GM18520 (cell line): ENCODE measurements around the gene DCXR.

Experiments
- ATAC-seq: cut with Tn5 transposase; IDR thresholded peaks from one replicate; pipeline ENCODE4 v1.9.1; 2021; ENCODE audit not compliant: unreplicated experiment

DCXR gene

GRCh38 chr17:82024859-82025258 lies 12.6 kb downstream of the DCXR start:
- no peak for ATAC-seq

DNA sequence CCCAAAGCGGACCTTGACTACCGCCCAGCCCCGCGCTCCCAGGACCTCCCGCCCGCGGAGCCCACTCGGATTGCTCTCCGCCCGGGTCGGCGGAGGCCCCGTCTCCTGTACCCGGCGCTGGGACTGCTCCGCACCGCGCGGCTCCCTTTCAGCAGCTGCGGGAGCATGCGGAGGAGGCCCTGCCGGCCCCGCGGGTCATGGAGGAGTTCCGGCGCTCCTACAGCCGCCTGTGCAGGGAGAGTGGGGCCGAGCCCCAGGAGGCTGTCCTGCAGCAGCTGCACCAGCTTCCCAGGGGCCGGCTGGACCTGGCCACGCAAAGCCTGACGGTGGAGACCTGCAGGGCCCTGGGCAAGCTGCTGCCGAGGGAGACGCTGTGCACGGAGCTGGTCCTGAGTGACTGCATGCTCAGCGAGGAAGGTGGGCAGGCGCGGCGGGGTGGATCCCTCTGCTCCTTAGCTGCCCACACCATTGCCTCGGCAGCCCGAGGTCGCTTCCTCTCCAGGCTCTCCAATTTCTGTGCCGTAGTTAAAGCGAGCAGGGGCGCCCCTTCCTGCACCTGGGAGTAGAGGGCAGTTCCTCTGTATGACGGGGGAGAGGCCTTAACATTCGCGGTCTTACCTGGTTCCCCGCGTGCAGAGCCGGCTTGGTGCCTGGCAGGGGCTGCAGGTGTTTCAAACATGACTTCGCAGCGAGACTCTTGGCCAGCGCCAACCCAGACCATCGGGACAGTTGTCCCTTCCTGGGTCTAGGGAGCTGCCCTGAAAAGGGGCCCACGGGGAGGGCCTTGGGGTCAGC lies 13.9 kb downstream of the DCXR start:
- no peak for ATAC-seq

GRCh38 chr17:82022981-82023446 lies 14.5 kb downstream of the DCXR start, which contains the start of gene LRRC45:
TSS of gene LRRC45 (plus strand) at chr17:82023305. CDS start at chr17:82023644, 339 bp downstream.
- peak; percentile 83 for ATAC-seq

DNA sequence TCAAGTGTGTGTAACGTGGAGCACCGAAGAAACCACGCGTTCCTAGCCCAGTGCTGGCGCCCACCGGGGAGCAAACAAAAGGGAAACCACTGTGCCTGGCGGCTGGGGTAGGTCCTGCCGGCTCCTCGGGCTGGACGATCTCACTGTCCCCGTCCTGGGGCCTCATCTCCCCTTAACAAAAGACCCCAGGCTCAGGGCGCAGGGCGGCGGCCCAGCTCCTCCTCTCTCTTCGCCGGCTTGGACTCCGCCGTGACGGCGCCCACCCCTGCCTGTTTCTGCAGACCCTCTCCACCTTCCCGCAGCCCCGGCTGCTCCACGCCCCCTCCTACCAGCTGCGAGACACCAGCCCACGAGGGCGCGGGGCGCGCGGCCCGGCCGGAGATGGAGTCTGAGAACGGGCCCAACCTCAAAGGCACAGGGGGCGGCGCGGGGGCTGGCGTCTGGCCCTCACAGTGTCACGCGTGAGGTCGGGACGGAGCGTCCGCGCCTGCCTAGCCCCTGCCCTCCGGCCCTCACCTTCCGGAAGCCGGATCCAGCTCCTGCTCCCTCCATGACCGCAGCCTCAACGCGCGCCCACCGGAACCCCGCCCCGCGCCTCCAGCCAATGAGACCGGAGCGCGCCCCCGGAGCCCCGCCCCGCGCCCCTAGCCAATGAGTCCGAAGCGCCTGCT lies 15.1 kb downstream of the DCXR start, which contains the start of gene CENPX:
CENPX (minus strand) TSS at position 569 of the 671 bp plus-strand sequence; CDS start at position 552, 17 bp downstream.
- no peak for ATAC-seq

GRCh38 chr17:82021900-82022309 lies 15.6 kb downstream of the DCXR start:
- ATAC-seq = no peak

DNA sequence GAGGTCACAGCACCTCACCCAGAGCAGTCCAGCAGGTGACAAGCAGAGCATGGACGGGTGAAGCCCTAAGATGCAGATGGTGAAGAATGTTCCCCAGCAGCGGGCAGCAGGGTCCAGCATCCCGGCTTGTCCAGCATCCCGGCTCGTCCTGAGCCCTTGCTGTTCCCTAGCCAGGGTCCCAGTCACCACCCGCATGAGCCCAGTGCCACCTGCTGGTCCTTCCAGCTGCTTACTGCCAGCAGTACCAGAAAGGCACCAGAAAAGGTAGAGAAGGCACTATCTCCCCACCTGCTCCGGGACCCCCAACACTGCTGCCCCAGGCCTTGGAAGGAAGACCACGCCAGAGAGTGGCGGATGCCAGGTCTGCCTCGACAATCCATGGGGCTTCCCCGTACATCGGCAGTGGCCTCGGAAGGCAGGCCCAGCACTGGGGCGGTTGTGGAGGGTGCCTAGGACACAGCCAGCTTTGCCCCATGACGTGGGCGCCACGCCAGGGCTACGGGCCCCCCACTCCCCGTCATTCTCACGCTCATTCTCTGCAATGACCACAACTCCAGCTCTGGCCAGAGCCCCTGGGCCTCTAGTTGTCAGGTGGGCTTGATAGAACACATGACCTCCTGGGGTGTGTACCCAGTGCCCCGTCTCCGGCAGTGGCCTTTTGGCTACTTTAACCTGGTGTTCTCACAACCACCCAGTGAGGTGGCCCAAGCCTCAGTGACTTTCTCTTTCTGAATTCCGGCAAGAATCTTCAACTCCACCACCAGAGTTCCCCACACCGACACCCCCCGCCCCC lies 16.2 kb downstream of the DCXR start:
- ATAC-seq = no peak

GRCh38 chr17:82020572-82021106 lies 16.9 kb downstream of the DCXR start:
- ATAC-seq = no peak

DNA sequence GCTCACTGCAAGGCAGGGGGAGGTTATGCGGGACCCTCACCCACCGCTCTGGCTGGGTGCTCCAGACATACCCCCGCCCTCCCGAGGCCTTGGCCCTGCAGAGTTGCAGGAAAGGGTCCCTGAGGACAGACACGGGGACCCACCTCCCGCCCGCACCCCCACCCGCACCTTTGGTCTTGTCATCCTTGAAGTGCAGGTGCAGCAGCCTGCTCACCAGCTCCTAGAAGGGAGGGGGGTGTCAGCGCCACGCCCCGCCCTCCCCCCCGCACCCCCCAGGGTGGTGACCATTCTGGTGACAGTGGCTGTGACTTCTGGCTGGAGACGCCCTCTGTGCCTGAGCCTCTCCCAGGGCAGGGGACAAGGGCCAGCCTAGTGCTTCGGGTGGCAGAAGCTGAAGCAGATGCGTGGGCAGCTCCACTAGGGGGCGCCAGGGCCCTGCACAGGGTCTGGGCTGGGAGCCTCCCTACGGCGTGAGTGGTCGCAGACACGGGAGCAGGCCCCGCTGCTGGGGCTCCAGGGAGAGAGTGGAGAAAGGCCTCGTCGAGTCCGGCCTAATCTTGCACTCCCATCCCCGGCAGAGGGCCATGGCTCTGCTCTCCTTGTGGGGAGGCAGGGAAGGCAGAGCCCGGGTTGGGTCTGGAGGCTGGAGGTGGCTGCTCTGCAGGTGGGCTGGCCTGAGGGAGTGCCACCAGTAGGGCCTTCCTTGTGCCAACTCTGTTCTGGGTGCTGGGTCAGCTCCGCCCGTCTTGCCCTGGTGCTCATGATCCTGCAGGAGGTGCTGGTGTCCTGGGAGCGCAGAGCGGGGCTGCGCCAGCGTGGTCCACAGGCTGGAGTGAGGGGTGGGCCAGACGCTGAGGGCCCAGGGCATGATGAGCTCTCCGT lies 17.6 kb downstream of the DCXR start:
- no peak for ATAC-seq

- ATAC-seq = no peak
Measured at GRCh38 chr17:82018989-82019689, 18.4 kb downstream of the DCXR start.

GRCh38 chr17:82018152-82018988 lies 19.1 kb downstream of the DCXR start:
- no peak for ATAC-seq

DNA sequence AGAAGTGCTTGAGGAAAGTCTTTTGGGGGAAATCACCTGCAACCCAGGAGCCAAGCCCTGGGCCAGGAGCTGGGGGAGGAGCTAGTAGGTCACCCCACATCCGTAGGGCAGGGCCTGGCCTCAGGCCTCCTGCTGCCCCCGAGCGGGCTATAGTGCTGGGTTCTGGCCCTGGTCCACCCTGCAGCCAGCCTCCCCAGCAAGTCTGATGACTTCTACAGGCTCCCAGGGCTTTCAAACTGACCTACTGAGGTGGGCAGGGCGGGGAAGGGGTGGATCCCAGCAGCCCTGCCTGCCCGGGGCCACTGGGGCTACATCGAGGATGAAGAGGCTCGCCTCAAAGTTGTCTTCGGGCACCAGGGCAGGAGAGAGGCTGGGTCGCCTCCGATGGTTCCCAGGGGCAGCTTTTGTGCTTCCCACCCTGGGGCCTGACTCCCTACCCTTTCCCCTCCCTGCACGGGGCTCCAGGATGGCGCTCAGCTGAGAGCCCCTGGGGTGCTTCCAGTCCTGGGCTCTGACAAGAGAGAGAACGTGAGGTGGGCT lies 19.8 kb downstream of the DCXR start:
- no peak for ATAC-seq

DNA sequence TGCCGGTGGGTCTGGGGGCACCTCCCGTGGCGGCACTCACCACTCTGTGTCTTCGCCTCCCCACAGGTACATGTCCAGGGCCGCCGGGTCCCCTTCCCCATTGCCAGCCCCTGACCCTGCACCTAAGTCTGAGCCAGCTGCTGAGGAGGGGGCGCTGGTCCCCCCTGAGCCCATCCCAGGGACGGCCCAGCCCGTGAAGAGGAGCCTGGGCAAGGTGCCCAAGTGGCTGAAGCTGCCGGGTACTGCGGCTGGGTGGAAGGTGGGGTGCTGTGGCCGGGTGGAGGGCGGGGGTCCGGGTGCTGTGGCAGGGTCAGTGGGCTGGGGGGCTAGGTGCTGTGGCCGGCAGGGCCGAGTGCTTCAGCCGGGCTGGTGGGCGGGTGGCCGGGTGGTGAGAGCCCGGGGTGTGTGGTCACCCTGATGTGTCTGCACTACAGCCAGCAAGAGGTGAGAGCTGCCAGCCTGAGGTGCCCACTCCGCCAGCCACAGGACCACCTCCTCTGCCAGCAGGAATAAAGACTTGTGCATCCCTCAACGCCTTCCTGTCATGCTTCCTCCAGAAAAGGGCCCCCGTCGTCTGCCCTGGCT lies 20.5 kb downstream of the DCXR start:
- ATAC-seq = no peak

DNA sequence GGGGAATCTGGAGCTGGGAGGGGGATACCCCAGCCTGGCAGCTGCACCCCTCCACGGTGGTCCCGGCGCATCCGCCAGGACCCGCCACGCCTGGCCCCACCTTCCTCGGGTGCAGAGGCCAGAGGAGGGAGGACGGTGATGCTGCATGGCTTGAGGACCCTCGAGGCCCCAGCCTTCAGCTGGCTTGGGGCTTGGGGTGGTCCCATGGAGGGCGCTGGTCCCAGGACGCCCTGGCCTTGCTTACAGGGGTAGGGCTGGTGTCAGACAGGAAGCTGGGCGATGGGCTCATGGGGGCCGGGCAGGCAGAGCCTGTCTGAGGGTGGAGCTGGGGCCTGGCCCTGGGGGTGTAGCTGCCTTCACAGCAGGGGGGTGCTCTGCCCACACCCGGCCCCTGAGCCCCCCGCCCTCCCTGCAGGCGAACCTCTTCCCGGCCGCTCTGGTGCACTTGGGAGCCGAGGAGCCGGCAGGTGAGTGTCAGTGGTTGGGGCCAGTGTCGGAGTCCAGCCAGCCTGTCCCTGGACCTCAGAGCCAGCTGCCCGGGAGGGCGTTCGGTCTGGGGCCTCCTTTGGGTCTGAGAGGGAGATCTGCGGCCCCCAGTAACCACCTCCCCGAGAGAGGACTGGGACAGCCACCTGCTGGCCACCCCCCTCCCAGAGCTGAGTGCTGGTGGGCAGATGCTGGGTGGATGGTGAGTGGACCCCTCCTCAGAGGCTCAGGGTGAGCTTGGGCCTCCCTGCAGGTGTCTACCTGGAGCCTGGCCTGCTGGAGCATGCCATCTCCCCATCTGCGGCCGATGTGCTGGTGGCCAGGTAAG lies 21.2 kb downstream of the DCXR start:
- ATAC-seq = no peak

DNA sequence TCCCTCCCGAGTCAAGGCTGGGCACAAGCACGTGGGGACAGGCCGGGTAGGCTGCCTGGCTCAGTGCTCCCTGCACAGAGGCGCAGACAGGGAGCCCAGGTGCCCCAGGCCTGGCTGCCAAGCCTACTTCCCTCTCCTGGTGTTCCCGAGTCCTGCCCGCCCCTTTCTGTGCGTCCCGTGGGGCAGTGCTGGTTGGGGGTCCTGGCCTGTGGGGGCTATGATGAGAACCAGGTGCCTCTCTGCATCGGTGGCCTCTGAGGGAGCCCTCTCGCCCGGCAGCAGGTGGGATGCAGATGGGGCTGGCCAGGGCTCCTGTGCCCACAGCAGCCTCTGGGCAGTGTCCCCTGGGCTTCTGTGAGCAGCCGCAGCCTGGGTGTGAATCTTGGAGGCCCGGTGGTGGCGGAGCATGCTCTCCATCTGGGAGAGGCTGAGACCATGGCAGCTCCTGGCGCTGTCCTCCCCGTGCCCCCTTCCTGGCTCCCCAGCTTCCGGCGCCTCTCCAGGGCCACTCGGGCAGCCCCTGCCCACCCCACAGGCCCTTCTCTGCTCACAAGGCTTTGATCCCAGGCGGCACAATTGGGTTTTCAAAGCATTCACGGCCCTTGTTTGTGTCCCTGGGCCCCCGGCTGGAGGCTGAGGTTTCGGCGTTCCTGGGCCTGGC lies 22.1 kb downstream of the DCXR start:
- ATAC-seq = no peak

- ATAC-seq = no peak
Measured at GRCh38 chr17:82014971-82015310, 22.6 kb downstream of the DCXR start.

DNA sequence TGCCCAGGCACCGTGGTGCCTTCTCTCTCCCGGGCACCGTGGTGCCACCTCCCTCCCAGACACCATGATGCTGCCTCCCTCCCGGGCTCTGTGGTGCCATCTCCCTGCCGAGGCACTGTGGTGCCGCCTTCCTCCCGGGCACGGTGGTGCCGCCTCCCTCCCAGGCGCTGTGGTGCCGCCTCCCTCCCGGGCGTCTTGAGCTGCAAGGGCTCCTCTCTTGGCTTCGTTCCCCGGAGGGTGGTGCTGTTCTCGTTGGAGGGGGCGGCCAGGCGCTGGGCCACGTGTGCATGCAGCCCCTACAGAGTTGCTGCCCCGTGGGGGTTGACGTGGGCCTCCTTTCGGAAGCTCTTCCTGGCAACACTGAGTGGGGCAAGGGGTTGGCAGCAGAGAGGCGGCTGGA lies 23.1 kb downstream of the DCXR start:
- ATAC-seq = no peak
